HG03457 (cell line): Measurements from ENCODE around the gene EFHB.
"Not testable (repeated sequence)": the region's sequence is repeated elsewhere in the genome, so short reads cannot be mapped to it uniquely, and the experiment has no call there.

Source experiments
- ATAC-seq: cut with Tn5 transposase; IDR thresholded peaks from one replicate; pipeline ENCODE4 v1.9.1; 2021; ENCODE audit warnings: moderate number of reproducible peaks; ENCODE audit not compliant: unreplicated experiment

Gene EFHB

GRCh38 chr3:19855318-19855717 is 78.7 kb downstream of the EFHB start:
- ATAC-seq: not testable (repeated sequence)

GRCh38 chr3:19846609-19847008 is 87.4 kb downstream of the EFHB start:
- not testable (repeated sequence) for ATAC-seq
